PC-9 (cell line): ENCODE results near the gene TTC39C. TPM values are rescaled to one million over a fixed set of nuclear protein-coding genes. Genes with fewer than 3 reads are reported as not detected.

Experiments
- BruUV-seq: library from RNA; stranded (reverse); fragments of 400-500 nt; replicated peaks from 2 replicates; lab custom pipeline; 2021; lab: Mats Ljungman, UMichigan
- CTCF ChIA-PET: fragments of 300-600 bp; sonication (Branson Sonifier 250); formaldehyde crosslinking; loops from one replicate; lab custom pipeline; 2022; ENCODE audit warnings: antibody characterized with exemption; lab: Charles Lee
- POLR2A ChIA-PET: fragments of 300-600 bp; sonication (Branson Sonifier 250); formaldehyde crosslinking; loops from one replicate; lab custom pipeline; 2022; ENCODE audit warnings: antibody characterized with exemption; ENCODE audit not compliant: unreplicated experiment; lab: Charles Lee
- DNase-seq, 2 experiments: peaks; one replicate each; pipeline versions ENCODE4 v3.0.0 to v3.0.0-alpha.2; 2015 to 2022; ENCODE audit warnings: mixed read lengths in 1 of 2
- H2AFZ ChIP-seq: fragments of 200-600 bp; sonication (generic); 2 replicates; pipeline ENCODE4 v1.8.1; 2017; ENCODE audit warnings: antibody characterized with exemption
- H3F3A ChIP-seq: fragments of 200-600 bp; sonication (generic); 2 replicates; pipeline ENCODE4 v1.8.1; 2017; ENCODE audit warnings: antibody characterized with exemption, mild to moderate bottlenecking, low read depth; ENCODE audit not compliant: insufficient read depth
- H3K27ac ChIP-seq: fragments of 200-600 bp; sonication (generic); 2 replicates; pipeline ENCODE4 v1.6.1; 2016; ENCODE audit warnings: mixed run types
- H3K27me3 ChIP-seq: fragments of 200-600 bp; sonication (generic); 2 replicates; pipeline ENCODE4 v1.6.1; 2016; ENCODE audit warnings: low read depth, mixed run types; ENCODE audit not compliant: insufficient read depth
- H3K36me3 ChIP-seq: fragments of 200-600 bp; sonication (generic); 2 replicates; pipeline ENCODE4 v1.6.1; 2016; ENCODE audit warnings: low read depth, mixed run types
- H3K4me1 ChIP-seq: fragments of 200-600 bp; sonication (generic); replicated peaks from 2 replicates; pipeline ENCODE4 v1.6.1; 2016; ENCODE audit warnings: mixed run types; ENCODE audit not compliant: insufficient read depth
- H3K4me2 ChIP-seq: fragments of 200-600 bp; sonication (generic); 2 replicates; pipeline ENCODE4 v1.6.1; 2017; ENCODE audit warnings: mixed run types
- H3K4me3 ChIP-seq: fragments of 200-600 bp; sonication (generic); 2 replicates; pipeline ENCODE4 v1.6.1; 2016; ENCODE audit warnings: mixed run types
- H3K79me2 ChIP-seq: fragments of 200-600 bp; sonication (generic); 2 replicates; pipeline ENCODE4 v1.6.1; 2017; ENCODE audit warnings: low read depth, mixed run types
- H3K9me2 ChIP-seq: fragments of 200-600 bp; sonication (generic); 2 replicates; pipeline ENCODE4 v1.8.1; 2017; ENCODE audit warnings: mild to moderate bottlenecking; ENCODE audit not compliant: insufficient read depth
- H3K9me3 ChIP-seq: fragments of 200-600 bp; sonication (generic); 2 replicates; pipeline ENCODE4 v1.8.1; 2016; ENCODE audit warnings: low read depth; ENCODE audit not compliant: insufficient read depth
- H4K20me1 ChIP-seq: fragments of 200-600 bp; sonication (generic); 2 replicates; pipeline ENCODE4 v1.8.1; 2017; ENCODE audit not compliant: insufficient read depth
- EZH2 ChIP-seq: fragments of 200-600 bp; sonication (generic); IDR thresholded peaks from 2 replicates; pipeline ENCODE4 v1.8.0; 2017; ENCODE audit warnings: antibody characterized with exemption, low read depth
- intact Hi-C: fragments of 100-400 bp; cut with micrococcal nuclease; formaldehyde crosslinking; loops from one replicate; pipeline ENCODE4 v1.10.0; 2022; ENCODE audit not compliant: unreplicated experiment
- total RNA-seq: library from RNA; stranded (reverse); gene quantifications from 2 replicates; pipeline ENCODE4 v1.2.3, GENCODE V29; 2021
- TF ChIP-seq, protein P1 (sequence below): fragments of 200-600 bp; sonication (generic); conservative IDR thresholded peaks from 2 replicates; pipeline ENCODE4 v1.6.1; 2017; ENCODE audit warnings: mixed run types, antibody characterized with exemption, mild to moderate bottlenecking, moderate library complexity

The TTC39C gene
- total RNA-seq, 1 experiment from 2014 or later, result 15.3 TPM

DNA sequence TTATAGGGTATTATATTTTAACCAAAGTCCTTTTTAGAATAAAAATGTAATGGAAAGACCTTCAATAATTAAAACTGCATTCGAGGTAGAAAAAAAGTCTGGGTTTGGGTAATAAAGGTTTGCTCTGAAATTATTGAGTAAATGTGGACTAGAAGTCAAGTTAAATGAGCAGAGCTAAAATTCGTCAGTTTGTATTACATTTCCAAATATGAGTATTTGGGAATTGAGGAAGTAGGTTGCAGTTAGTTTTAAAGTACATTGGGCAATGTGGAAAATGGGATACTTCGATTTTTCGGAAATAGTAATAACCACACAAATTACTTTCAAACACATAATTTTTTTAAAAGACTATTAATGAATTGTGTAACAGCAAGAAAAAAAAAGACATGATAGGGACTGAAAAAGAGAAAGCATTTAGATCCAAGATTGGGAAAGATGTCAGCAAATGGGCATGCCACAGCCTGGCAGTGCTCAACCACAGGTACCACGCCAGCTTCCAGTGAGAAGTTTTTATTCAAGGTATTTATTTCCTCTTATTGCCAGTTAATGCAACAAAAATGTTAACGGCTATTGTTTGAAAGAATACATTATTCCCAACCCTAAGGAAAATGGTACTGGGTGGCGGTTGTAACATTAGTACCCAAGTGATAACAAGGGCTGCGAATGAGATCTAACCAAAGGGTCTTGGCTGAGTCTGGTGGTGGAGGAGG is 50.0 kb downstream of the TTC39C start:
- no peak for DNase-seq
- intact Hi-C loops, result no loop called here
- Histone ChIP-seq H3F3A (no peaks in the 10 kb centered on the region), H3K4me3 (no peak overlapping the region), H3K27me3 (no peaks in the 10 kb centered on the region), H3K9me3 (no peaks in the 10 kb centered on the region), H3K79me2 (no peaks in the 10 kb centered on the region), H3K4me1 (no peaks in the 10 kb centered on the region), H2AFZ (no peak overlapping the region), H4K20me1 (no peaks in the 10 kb centered on the region), H3K27ac (no peak overlapping the region), H3K9me2 (no peaks in the 10 kb centered on the region), H3K36me3 (no peaks in the 10 kb centered on the region), H3K4me2 (no peak overlapping the region)
- no TSS peak for BruUV-seq
- ChIA-PET POLR2A (no interaction called here), CTCF (no interaction called here)
- TF ChIP-seq EZH2, result no peak
- TF ChIP-seq, protein P1, sequence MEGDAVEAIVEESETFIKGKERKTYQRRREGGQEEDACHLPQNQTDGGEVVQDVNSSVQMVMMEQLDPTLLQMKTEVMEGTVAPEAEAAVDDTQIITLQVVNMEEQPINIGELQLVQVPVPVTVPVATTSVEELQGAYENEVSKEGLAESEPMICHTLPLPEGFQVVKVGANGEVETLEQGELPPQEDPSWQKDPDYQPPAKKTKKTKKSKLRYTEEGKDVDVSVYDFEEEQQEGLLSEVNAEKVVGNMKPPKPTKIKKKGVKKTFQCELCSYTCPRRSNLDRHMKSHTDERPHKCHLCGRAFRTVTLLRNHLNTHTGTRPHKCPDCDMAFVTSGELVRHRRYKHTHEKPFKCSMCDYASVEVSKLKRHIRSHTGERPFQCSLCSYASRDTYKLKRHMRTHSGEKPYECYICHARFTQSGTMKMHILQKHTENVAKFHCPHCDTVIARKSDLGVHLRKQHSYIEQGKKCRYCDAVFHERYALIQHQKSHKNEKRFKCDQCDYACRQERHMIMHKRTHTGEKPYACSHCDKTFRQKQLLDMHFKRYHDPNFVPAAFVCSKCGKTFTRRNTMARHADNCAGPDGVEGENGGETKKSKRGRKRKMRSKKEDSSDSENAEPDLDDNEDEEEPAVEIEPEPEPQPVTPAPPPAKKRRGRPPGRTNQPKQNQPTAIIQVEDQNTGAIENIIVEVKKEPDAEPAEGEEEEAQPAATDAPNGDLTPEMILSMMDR, result no peak

DNA sequence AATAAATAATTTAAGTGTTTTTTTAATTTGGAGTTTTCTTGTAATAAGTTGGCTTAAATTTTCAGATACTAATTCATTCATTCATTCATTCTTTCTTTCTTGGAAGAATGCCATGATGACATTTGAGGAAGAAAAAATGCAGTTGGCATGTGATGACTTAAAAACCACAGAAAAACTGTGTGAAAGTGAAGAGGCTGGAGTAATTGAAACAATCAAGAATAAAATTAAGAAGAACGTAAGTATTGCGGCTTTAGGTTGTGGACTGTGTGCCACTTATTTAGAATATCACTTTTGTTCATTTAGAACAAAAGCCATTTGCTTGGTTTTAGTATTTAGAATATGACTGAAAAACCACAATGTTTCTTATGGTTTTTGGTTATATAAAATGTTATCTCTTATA is 51.4 kb downstream of the TTC39C start:
- POLR2A ChIA-PET, result no interaction called here
- no peaks in the 10 kb centered on the region for H3K4me1 ChIP-seq
- no peak for TF ChIP-seq EZH2
- TF ChIP-seq, protein P1, result no peak

DNA sequence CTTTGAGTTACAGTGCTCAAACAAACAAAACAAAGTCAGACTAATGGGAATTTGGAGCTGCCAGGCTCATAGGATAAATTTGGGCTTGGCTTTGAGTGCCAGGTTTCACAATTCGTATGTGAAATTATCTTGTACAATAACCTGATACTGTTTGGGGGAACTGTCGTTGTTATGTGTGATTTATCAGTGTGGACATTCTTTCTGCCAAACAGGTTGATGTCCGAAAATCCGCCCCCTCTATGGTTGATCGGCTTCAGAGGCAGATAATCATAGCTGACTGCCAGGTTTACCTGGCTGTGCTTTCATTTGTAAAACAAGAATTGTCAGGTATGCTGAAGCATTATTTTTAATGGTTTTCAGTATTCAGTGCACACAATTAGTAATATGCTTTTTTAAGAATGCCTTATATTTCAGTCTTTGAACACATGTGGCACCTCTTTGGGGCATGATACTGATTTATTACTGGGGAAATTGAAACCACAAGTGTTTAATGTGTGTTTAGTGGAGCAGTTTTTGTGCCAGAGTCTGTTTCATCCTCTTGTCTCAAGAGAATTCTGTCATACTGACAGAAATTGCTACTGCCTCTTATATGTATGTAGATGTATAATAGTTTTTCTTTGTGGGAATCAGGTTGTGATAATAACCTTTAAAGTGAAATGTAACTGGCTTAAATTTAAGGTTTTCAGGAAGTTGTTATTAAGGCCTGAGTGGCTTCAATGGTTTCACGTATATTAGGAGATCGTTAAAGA is 54.6 kb downstream of the TTC39C start:
- Histone ChIP-seq H3K27ac (no peak overlapping the region), H3K4me3 (no peak overlapping the region), H3K4me1 (no peaks in the 10 kb centered on the region), H3F3A (no peaks in the 10 kb centered on the region), H3K9me2 (no peaks in the 10 kb centered on the region), H3K79me2 (no peaks in the 10 kb centered on the region), H3K27me3 (no peaks in the 10 kb centered on the region), H2AFZ (no peak overlapping the region), H4K20me1 (no peaks in the 10 kb centered on the region), H3K9me3 (no peaks in the 10 kb centered on the region), H3K4me2 (no peak overlapping the region), H3K36me3 (no peaks in the 10 kb centered on the region)
- intact Hi-C loops, result no loop called here
- DNase-seq, result no peak
- TF ChIP-seq EZH2, result no peak
- TF ChIP-seq, protein P1, result no peak
- ChIA-PET POLR2A (no interaction called here), CTCF (no interaction called here)
- BruUV-seq, result no TSS peak

More for the DNA sequence above, 51.4 kb downstream of the TTC39C start:
- H3K36me3 ChIP-seq, result no peaks in the 10 kb centered on the region
- no peak overlapping the region for H3K4me3 ChIP-seq
- no peak overlapping the region for H3K4me2 ChIP-seq
- no peak overlapping the region for H3K27ac ChIP-seq
- no peaks in the 10 kb centered on the region for H3K79me2 ChIP-seq
- CTCF ChIA-PET, result no interaction called here
- intact Hi-C loops, result no loop called here
- no TSS peak for BruUV-seq
- no peaks in the 10 kb centered on the region for H3K9me3 ChIP-seq
- H3F3A ChIP-seq, result no peaks in the 10 kb centered on the region
- H4K20me1 ChIP-seq, result no peaks in the 10 kb centered on the region
- DNase-seq, result no peak
- H2AFZ ChIP-seq, result no peak overlapping the region
- no peaks in the 10 kb centered on the region for H3K27me3 ChIP-seq
- H3K9me2 ChIP-seq, result no peaks in the 10 kb centered on the region
